OCI-LY1 (cell line): ENCODE measurements around the gene LDLRAD4.

Experiments
- CTCF ChIP-seq: fragments of 200-600 bp; sonication (generic), shearing (Covaris generic); IDR thresholded peaks from 2 replicates; pipeline ENCODE4 v1.5.1; 2017; ENCODE audit warnings: mild to moderate bottlenecking, antibody characterized with exemption, low read length, moderate library complexity, mixed read lengths
- EZH2 ChIP-seq: fragments of 200-600 bp; sonication (generic), shearing (Covaris generic); IDR thresholded peaks from 2 replicates; pipeline ENCODE4 v1.8.0; 2017; ENCODE audit warnings: borderline replicate concordance, mixed run types, mild to moderate bottlenecking, antibody characterized with exemption, low read length, moderate library complexity, mixed read lengths

- TF ChIP-seq CTCF (no peak), EZH2 (no peak)
Observed at GRCh38 chr18:13265911-13266217, 47.3 kb downstream of the LDLRAD4 start.
